ENCODE data around the gene IQCF6. TPM values are rescaled to one million over a fixed set of nuclear protein-coding genes. Genes with fewer than 3 reads are reported as not detected.

IQCF6 gene
- total and polyA plus RNA-seq, 2 donors (not counting 3 experiments of a cell fraction or from before 2014, with no cell fraction given): not detected

DNA sequence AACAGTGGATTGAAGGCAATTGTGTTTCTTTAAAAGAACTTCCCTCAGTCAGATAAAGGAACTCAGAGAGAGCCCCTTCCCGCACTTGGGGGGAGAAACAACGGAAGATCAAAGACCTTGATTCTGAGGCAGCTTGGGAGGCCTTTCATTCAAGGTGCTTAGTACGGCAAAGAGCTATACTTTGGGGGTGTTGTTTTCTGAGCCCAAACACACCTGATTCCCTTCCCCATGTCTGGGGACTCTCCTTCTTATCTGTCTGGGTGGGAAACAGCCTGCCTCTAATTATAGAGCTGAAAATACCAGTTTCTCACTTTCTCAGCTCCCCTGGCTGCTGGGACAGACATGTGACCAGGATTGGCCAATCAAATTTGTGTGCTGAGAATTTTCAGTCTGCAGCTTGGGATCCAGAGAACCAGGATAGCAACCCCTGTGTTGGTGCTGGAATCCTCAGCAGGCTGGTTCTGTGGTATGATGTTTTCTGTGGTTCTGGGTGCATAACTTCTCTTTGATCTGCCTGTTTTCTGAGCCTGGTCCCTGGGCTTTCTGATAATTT, 19.4 kb upstream of the IQCF6 start:
- Histone ChIP-seq H3K4me3 (replicated peaks in 1 of 3; ENCODE audit: insufficient read depth in 1 of 3, low read depth in 1 of 3, low read length in 3 of 3) (no peak overlapping the region), H3K4me1 (ENCODE audit: control insufficient read depth, extremely low read depth, insufficient read depth, low read length) (no peaks in the 10 kb centered on the region), H3K9me3 (replicated peaks; ENCODE audit: control insufficient read depth, insufficient read depth, low read length) (no peaks in the 10 kb centered on the region), H3K36me3 (ENCODE audit: control insufficient read depth in 2 of 2, extremely low read depth in 1 of 2, insufficient read depth in 2 of 2, low read length in 2 of 2) (no peaks in the 10 kb centered on the region), H3K9me1 (replicated peaks; ENCODE audit: control insufficient read depth, extremely low read depth, insufficient read depth, low read length) (no peaks in the 10 kb centered on the region), H3K27me3 (ENCODE audit: control insufficient read depth in 2 of 2, insufficient read depth in 2 of 2, low read length in 2 of 2) (peaks cover 20 to 29% of the 10 kb centered on the region in 2 experiments), H2AFZ (ENCODE audit: low read depth, low read length) (no peak overlapping the region), H3K27ac (ENCODE audit: insufficient read depth, low read depth, low read length) (no peak overlapping the region), H3K9ac (replicated peaks; ENCODE audit: extremely low read depth, insufficient read depth, low read length) (no peak overlapping the region), H3K79me2 (ENCODE audit: control insufficient read depth, insufficient read depth, low read length) (no peaks in the 10 kb centered on the region), H4K20me1 (replicated peaks; ENCODE audit: control insufficient read depth, extremely low read depth, insufficient read depth, low read length) (no peaks in the 10 kb centered on the region), H3K4me2 (ENCODE audit: insufficient read depth, low read length) (no peak overlapping the region)
- DNase-seq (ENCODE audit: low read depth, low spot score) (no peak), FAIRE-seq (no peak)
- BruUV-seq (replicated peaks): no TSS peak
- ChIA-PET POLR2A (no interaction called here), CTCF (interaction anchor here (1.5 to 2.2 kb wide), 3 partner anchors 10 to 297 kb away, joined by 6 to 20 read pairs (median 11); no protein-coding TSS in a partner anchor)
- peak; percentile 32 for TF ChIP-seq EZH2 (IDR thresholded peaks at IDR 0.05; ENCODE audit: borderline replicate concordance, low read depth, low read length, severe bottlenecking)
- TF ChIP-seq, protein P1, sequence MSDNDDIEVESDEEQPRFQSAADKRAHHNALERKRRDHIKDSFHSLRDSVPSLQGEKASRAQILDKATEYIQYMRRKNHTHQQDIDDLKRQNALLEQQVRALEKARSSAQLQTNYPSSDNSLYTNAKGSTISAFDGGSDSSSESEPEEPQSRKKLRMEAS (IDR thresholded peaks at IDR 0.05; ENCODE audit: insufficient read depth, insufficient read length): no peak
- dilution Hi-C loops (cut with MboI; ENCODE audit: extremely low pct_ligation_motif_present, low sequenced_read_pairs) (no loop called here), intact Hi-C loops (cut with micrococcal nuclease) (no loop called here)

DNA sequence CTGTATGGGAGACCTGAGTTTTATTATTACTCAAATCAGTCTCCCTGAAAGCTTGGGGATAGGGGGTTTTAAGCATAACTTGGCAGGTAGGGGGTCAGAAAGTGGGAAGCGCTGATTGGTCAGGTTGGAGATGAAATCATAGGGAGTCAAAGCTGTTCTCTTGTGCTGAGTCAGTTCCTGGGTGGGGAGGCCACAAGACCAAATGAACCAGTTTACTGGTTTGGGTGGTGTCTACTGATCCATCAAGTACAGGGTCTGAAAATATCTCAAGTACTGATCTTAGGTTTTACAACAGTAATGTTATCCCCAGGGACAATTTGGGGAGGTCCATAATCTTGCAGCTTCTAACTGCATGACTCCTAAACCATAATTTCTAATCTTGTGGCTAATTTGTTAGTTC, 17.8 kb upstream of the IQCF6 start:
- CTCF ChIA-PET: interaction anchor here (0.8 kb wide), 1 partner anchor 295 kb away, joined by 3 read pairs; no protein-coding TSS in a partner anchor
- TF ChIP-seq GATA2 (IDR thresholded peaks at IDR 0.05; ENCODE audit: insufficient read depth, insufficient read length, low read depth, low read length) (no peak), EZH2 (IDR thresholded peaks at IDR 0.05; ENCODE audit: borderline replicate concordance, low read depth, low read length, severe bottlenecking) (no peak), FOS (IDR thresholded peaks at IDR 0.05; ENCODE audit: borderline replicate concordance, insufficient read depth, low read length) (no peak), POLR2AphosphoS5 (IDR thresholded peaks at IDR 0.05; ENCODE audit: insufficient read depth, low read depth, low read length) (no peak), POLR2A (IDR thresholded peaks at IDR 0.05; ENCODE audit: low read depth, low read length) (no peak), MYC (IDR thresholded peaks at IDR 0.05; ENCODE audit: low read depth, low read length) (no peak), JUN (IDR thresholded peaks at IDR 0.05; ENCODE audit: borderline replicate concordance, insufficient read depth, insufficient read length, low read depth) (no peak)
- TF ChIP-seq, protein P2, sequence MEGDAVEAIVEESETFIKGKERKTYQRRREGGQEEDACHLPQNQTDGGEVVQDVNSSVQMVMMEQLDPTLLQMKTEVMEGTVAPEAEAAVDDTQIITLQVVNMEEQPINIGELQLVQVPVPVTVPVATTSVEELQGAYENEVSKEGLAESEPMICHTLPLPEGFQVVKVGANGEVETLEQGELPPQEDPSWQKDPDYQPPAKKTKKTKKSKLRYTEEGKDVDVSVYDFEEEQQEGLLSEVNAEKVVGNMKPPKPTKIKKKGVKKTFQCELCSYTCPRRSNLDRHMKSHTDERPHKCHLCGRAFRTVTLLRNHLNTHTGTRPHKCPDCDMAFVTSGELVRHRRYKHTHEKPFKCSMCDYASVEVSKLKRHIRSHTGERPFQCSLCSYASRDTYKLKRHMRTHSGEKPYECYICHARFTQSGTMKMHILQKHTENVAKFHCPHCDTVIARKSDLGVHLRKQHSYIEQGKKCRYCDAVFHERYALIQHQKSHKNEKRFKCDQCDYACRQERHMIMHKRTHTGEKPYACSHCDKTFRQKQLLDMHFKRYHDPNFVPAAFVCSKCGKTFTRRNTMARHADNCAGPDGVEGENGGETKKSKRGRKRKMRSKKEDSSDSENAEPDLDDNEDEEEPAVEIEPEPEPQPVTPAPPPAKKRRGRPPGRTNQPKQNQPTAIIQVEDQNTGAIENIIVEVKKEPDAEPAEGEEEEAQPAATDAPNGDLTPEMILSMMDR (IDR thresholded peaks at IDR 0.05; ENCODE audit: extremely low read depth in 1 of 2, insufficient read depth in 1 of 2, low read depth in 1 of 2, low read length in 2 of 2): no peak
- TF ChIP-seq, protein P1 (IDR thresholded peaks at IDR 0.05; ENCODE audit: insufficient read depth, insufficient read length): no peak
- dilution Hi-C loops (cut with MboI; ENCODE audit: extremely low pct_ligation_motif_present, low sequenced_read_pairs) (no loop called here), intact Hi-C loops (cut with micrococcal nuclease) (no loop called here)
- POLR2A ChIA-PET: no interaction called here
- Histone ChIP-seq H3K4me2 (ENCODE audit: insufficient read depth, low read length) (no peak overlapping the region), H3K4me3 (replicated peaks in 1 of 3; ENCODE audit: insufficient read depth in 1 of 3, low read depth in 1 of 3, low read length in 3 of 3) (no peak overlapping the region), H3K27ac (ENCODE audit: insufficient read depth, low read depth, low read length) (no peak overlapping the region), H3K9ac (replicated peaks; ENCODE audit: extremely low read depth, insufficient read depth, low read length) (no peak overlapping the region), H3K79me2 (ENCODE audit: control insufficient read depth, insufficient read depth, low read length) (no peaks in the 10 kb centered on the region), H3K9me1 (replicated peaks; ENCODE audit: control insufficient read depth, extremely low read depth, insufficient read depth, low read length) (no peaks in the 10 kb centered on the region), H3K9me3 (replicated peaks; ENCODE audit: control insufficient read depth, insufficient read depth, low read length) (no peaks in the 10 kb centered on the region), H3K36me3 (ENCODE audit: control insufficient read depth in 2 of 2, extremely low read depth in 1 of 2, insufficient read depth in 2 of 2, low read length in 2 of 2) (no peaks in the 10 kb centered on the region), H3K4me1 (ENCODE audit: control insufficient read depth, extremely low read depth, insufficient read depth, low read length) (no peaks in the 10 kb centered on the region), H3K27me3 (ENCODE audit: control insufficient read depth in 2 of 2, insufficient read depth in 2 of 2, low read length in 2 of 2) (peaks cover 14 to 29% of the 10 kb centered on the region in 2 experiments), H2AFZ (ENCODE audit: low read depth, low read length) (no peak overlapping the region), H4K20me1 (replicated peaks; ENCODE audit: control insufficient read depth, extremely low read depth, insufficient read depth, low read length) (no peaks in the 10 kb centered on the region)
- no TSS peak for BruUV-seq (replicated peaks)
- FAIRE-seq (no peak), DNase-seq (ENCODE audit: low read depth, low spot score) (no peak)

Data from endothelial cell of umbilical vein (primary cell).